GM18505 (cell line): ENCODE results near the gene FOXK1.

ENCODE experiments used
- ATAC-seq: cut with Tn5 transposase; IDR thresholded peaks from one replicate; pipeline ENCODE4 v1.9.1; 2021; ENCODE audit not compliant: unreplicated experiment
- POLR2A ChIP-seq: IDR thresholded peaks from 4 replicates; pipeline ENCODE4 v1.6.1; 2011; ENCODE audit warnings: borderline replicate concordance; ENCODE audit not compliant: insufficient read depth, insufficient read length; ENCODE audit errors: extremely low read depth

The FOXK1 gene

DNA sequence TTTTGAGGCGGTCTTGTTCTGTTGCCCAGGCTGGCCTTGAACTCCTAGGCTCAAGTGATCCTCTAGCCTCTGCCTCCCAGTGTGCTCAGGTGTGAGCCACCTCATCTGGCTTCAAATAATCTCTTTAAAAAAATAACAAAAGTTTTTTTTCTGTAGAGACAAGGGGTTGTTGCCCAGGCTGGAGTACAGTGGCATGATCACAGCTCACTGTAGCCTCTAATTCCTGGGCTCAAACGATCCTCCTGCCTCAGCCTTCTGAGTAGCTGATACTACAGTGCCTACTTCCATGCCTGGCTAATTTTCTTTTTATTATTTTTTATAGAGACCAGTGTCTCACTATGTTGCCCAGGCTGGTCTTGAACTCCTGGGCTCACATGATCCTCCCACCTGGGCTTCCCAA lies 11.7 kb downstream of the FOXK1 start:
- ATAC-seq: no peak
- no peak for TF ChIP-seq POLR2A

DNA sequence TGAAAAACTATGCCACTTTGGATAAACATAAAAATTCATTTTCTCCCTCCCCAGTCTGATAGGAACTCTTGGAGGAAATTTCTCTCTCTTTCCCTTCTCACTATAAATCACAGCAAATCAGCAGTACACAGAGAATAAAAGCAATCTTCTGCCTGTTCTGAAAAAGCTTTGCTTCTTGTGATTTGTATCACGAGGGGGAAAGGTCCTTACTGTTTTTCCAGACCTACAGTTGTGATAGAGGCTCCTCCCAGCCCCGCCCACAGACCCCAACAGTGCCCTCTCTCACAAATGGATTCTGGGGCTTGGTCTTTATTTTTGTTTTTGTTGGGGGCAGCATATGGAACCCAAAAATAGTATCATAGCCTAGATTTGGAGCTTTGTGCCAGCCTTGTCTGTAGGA lies 12.2 kb downstream of the FOXK1 start:
- no peak for ATAC-seq
- TF ChIP-seq POLR2A: no peak

DNA sequence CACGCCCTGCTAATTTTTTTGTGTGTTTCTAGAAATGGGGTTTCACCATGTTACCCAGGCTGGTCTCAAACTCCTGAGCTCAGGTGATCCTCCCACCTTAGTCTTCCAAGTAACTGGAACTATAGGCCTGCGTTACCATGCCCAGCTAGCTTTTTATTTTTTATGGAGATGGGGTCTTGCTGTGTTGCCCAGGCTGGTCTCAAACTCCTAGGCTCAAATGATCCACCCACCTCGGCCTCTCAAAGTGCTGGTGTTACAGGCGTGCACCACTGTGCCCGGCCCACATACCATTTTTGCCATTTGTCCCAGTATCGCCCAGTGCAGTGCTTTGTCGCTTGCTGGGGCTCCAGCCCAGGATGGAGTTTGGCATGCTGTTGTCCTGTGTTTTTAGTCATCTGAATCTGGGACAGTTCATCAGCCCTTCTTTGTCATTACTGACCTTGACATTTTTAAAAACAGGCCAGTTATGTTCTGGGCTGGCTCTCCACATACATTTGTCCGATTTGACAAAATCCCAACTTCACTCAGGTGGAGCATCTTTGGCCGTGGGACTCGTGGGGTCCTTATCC lies 16.7 kb downstream of the FOXK1 start:
- no peak for ATAC-seq
- TF ChIP-seq POLR2A: no peak

DNA sequence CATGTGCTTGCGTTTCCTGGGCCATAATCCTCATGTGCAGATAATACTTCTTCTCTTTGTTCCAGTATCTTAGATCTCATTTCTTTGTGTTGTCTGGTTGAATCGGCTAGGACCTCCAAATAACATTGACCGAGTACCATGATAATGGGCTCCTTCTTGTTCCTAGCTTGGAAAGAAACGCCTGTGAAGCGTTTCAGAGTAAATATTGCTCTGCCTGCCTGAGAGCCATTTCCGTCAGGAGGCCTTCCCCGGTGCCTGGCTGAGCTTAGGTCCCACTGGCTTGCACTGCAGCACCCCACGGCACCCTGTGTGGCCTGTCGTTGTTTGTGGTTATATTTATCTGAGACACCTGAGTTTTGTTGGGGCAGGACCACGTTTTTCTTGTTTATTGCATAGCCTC lies 17.7 kb downstream of the FOXK1 start:
- ATAC-seq: no peak
- no peak for TF ChIP-seq POLR2A

DNA sequence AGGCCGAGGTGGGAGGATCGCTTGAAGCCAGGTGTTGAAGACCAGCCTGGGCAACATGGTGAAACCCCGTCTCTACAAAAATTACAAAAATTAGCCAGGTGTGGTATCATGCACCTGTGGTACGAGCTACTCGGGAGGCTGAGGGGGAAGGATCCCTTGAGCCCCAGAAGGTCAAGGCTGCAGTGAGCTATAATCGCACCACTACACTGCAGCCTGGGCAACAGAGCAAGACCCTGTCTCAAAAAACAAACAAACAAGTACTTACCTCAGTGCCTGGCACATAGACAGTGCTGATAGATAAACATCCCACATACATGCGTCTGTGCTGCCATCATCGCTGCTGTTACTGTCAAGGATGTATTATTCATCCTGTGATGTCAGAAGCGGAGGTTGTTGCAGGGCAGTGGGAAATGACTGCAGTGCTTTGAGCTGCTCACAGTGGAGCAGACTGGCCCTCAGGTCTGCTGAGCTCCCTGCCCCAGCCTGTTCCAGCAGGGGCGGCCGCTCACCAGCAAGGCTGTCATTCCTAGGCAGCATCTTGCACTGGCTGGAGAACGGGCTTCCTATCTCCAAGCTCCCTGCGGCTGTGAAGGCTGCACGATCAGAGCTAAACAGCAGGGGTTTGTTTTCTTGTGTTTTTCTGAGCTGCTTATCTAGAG lies 18.6 kb downstream of the FOXK1 start:
- no peak for ATAC-seq
- TF ChIP-seq POLR2A: no peak

DNA sequence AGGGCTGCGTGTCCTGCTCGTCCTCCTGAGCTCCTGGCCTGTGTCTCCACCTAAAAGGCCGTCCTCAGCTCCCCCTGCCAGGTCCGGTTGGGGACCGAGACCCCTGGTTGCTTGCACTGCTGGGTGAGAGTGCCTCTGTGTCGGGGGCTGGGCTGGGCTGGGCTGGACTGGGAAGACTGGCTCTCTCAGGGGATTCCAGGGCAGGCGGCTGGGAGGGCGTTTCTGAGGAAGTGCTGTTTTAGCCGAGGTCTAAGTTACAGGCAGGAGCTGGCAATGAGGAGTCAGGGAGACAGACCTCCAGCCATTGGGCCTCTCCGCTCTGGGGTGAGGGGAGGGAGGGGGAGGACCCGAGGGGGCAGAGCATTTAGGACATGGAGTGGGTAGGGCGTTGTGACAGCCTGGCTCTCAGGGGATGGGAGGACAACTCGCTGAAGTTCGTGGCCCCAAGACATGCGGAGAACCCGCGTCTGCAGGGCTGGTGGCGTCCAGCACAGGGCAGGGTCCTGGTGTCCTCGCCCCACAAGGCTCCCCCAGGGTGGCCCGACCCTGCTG lies 20.9 kb downstream of the FOXK1 start:
- TF ChIP-seq POLR2A: no peak
- no peak for ATAC-seq

DNA sequence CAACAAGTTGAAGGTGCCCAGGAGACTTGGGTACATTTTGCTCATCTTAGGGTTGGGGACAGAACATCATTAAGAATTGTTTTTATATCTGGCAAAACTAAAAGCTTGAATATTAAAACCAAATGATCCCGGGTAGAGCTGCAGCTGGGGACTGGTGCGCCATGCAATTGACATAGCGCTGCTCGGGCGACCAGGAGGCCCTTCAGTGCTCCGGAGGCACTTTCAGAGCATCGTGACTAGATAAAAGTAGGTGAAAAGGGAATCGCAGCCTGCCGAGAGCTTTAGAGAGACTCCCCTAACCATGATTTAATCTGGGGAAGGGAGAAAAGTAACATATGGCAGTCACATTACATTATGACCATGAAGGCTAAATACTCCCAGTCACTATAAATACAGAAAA lies 21.4 kb downstream of the FOXK1 start:
- TF ChIP-seq POLR2A: no peak
- ATAC-seq: no peak

DNA sequence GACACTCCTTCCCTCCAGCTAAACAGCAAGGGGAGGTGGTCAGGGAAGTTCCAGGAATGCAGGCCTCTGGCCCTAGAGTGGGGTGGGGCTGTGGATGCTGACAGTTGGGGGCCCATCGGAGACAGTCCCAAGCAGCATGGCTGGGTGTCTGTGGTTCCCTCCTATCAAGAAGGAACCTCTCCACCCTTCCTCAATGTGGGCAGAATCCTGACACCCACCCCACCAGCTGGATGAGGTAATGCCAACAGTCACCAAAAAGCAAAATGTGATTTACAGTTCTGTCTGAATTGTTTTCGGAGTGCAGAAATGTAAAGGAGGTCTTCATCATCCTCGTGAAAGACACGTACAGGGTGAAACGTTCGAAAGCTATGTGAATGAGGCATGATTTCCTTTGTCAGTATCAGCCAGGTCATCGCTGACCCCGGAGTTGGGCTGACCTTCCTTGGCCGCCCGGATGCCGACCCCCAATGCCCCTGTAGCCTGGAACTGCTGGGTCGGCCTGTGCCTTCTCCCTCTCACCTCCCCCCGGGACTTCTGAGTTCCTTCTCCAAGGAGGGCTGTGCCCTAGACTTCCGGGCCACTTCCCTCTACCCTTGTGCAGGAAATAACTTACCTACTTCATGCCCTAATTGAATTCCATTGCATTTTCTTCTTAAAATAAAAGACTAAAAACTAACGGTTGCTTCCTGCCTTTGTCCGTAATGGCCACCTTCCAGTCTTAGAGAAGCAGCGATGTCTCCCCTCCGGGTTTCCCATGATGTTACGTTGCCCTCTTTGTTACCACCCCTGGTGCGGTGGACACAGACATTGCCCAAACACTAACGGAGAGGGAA lies 24.5 kb downstream of the FOXK1 start:
- no peak for ATAC-seq
- no peak for TF ChIP-seq POLR2A

DNA sequence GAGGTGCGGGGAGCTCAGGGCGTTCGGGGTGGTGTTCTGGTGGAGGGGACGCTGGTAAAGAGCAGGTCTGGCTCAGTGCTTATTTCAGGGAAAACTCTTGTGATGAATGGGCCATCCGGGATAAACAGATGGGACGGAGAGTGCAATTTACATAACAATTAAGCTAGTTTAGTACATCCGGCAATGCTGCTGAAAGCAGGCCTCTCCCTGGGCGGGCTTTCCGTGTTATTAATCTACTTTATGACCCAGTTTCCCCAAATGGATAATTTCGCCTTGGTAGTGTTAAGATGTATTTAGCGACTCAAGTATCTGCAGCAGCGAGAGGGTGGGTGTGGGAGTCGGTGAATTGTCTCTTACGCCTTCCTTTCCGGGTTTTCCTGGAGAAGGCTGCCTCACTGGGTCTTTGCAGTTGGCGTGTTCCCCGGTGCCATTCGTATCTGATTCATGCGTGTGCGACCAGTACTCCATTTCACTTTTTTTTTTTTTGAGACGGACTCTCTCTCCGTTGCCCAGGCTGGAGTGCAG lies 25.2 kb downstream of the FOXK1 start:
- ATAC-seq: no peak
- no peak for TF ChIP-seq POLR2A

DNA sequence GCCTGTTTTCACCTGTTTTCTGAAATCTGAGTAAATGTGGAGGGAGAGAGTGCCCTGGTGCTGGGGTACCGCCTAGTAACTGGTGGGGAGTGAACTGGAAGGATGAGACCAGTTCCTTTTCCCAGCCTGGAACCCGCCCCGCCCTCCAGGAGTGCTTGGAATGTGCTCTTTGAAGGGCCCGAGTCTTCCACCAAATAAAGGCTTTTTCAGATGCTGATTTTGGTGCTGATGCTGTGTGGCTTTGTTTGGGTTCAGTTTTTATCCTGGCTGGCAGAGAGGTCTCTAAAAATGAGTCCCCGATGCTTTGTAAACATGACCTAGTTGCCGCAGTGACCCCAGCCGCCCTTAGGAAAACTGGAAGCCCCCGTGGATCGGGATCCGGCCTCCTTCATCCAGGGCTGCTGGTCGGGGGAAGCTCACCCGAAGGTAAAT lies 25.9 kb downstream of the FOXK1 start:
- ATAC-seq: no peak
- TF ChIP-seq POLR2A: no peak

DNA sequence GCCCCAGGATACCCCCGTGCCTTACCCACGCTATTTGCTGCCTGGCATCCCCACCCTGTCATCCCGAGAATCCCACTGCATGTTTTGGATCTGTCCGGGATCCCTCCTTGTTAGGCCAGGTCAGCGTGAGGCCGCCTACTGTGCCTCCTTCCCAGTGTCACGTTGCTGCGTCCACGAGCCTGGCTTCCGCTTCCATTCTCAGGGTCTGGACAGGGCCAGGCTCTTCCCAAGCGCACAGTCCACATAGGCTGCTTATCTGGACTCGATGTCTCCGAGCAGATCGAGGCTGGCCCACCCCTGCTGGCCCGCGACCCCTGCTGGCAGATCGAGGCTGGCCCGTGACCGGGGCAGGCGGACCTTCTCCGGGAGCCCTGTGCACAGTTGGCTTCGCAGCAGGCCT lies 27.1 kb downstream of the FOXK1 start:
- no peak for TF ChIP-seq POLR2A
- ATAC-seq: no peak

DNA sequence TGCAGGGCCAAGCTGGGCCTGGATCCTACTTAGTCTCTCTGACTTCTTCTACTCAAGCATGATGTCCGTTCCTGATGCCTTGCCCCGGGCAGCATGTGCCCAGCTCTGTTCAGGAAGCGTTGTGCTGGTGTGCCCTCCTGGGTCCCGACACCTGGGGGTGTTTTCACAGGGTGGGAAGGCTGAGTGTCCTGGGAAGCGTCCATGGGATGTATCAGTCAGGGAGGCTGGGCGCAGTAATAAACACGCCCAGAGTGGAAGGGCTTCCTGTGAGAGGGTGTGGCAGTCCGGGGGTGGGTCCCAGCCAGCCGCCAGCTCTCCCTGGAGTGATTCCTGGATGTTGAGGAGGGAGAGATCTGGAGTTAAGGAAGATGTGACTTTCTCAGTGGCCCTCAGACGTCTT lies 29.0 kb downstream of the FOXK1 start:
- ATAC-seq: no peak

DNA sequence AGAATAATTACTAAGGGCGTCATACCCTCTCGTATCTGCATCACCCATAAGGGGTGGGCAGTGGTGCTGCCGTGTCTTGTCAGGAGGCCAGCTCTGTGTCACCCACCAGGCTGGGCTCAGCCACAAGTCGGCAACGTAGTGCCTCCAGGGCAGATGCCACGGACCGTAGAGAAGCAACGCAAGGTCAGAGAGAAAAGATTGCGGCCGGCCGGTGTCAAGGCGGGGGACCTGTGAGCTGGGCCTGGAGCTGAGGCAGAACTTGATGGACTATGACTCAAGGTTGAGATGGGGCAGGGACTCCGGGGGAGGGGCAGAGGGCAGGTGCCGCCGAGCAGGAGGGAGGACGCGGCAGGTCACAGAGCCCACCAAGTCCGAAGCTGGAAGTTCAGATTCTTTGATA lies 29.5 kb downstream of the FOXK1 start:
- no peak for TF ChIP-seq POLR2A

More for the DNA sequence above, 29.0 kb downstream of the FOXK1 start:
- no peak for TF ChIP-seq POLR2A

DNA sequence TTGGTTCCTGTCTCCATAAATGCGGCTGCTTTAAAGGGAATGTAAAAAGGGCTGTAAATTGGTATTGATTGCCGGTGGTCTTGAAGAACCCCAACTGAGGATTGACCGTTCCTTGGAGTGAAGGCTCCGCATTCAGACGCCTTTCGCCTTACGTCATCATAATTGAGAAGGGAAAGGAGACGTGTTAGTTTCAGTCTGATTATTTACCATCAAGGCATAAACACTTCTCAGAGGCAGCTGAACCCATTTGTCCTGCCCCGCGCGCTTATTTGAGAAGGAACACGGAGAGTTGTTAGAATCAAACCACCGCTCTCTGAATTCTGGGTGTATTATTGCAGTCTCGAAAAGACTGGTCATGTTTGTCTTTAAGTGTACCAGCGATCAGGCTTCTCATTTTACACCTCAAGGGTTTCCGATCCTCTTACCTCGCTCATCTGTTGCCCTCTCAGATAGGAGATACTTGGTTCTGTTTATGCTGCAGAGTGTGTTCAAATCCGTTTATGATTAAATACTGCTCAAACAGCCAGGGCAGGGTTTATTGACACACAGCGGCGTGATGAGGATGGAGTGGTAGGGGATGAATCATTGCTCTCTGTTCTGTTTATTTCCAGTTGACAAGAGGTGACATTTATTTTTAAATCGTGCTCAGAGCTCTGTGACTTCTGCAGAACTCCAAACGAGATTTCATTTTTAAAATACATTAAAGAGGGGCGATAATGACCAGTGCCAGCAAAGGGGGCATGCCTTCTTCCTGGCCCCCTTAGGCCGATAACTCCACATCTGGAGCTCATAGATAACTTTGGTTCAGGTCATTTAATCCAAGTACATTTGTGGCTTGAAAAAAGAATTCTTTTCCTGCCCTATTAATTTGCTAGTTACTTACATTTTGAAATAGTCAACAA lies 30.4 kb downstream of the FOXK1 start:
- TF ChIP-seq POLR2A: no peak
- ATAC-seq: peak; percentile 46

More for the DNA sequence above, 29.5 kb downstream of the FOXK1 start:
- ATAC-seq: no peak
